Stimulated activated CD4-positive, alpha-beta T cell treated with anti-CD3 and anti-CD28 coated beads, Interleukin-4, amount 100 ng/mL, for 1 hour (primary cell): ENCODE data around the gene ANKRD13B.
A peak's percentile ranks its signal among the peaks of the same experiment; 100 is the strongest.

Experiments used
- DNase-seq: peaks from one replicate; pipeline ENCODE4 v3.0.0-alpha.2; 2020

The ANKRD13B gene

GRCh38 chr17:29569245-29569950 lies 23.5 kb upstream of the ANKRD13B start:
- DNase-seq: no peak

GRCh38 chr17:29570521-29570920 lies 22.4 kb upstream of the ANKRD13B start:
- DNase-seq: no peak

- DNase-seq: no peak
These were observed 21.4 kb upstream of the ANKRD13B start for GRCh38 chr17:29571486-29571882.

- no peak for DNase-seq
These were observed 20.9 kb upstream of the ANKRD13B start for GRCh38 chr17:29571883-29572681.

GRCh38 chr17:29572691-29573557 lies 20.0 kb upstream of the ANKRD13B start:
- peak; percentile 72 for DNase-seq

- no peak for DNase-seq
These were observed 19.4 kb upstream of the ANKRD13B start for GRCh38 chr17:29573558-29573869.

- DNase-seq: no peak
These were observed 18.8 kb upstream of the ANKRD13B start for GRCh38 chr17:29573871-29574731.

GRCh38 chr17:29574732-29575510 lies 18.0 kb upstream of the ANKRD13B start:
- DNase-seq: no peak

GRCh38 chr17:29575511-29576213 lies 17.3 kb upstream of the ANKRD13B start:
- DNase-seq: peak; percentile 1

- no peak for DNase-seq
These were observed 16.5 kb upstream of the ANKRD13B start for GRCh38 chr17:29576214-29577000.

- DNase-seq: no peak
These were observed 15.9 kb upstream of the ANKRD13B start for GRCh38 chr17:29577001-29577370.

GRCh38 chr17:29577385-29578211 lies 15.3 kb upstream of the ANKRD13B start:
- peak; percentile 1 for DNase-seq

GRCh38 chr17:29578626-29579485 lies 14.1 kb upstream of the ANKRD13B start:
- no peak for DNase-seq

- peak; percentile 93 for DNase-seq
These were observed 12.8 kb upstream of the ANKRD13B start for GRCh38 chr17:29579866-29580771.

GRCh38 chr17:29581583-29582253 lies 11.2 kb upstream of the ANKRD13B start:
- DNase-seq: no peak

GRCh38 chr17:29582254-29582765 lies 10.6 kb upstream of the ANKRD13B start:
- no peak for DNase-seq
